Osteoblast (primary cell): ENCODE measurements around the gene PITPNC1. TPM values are rescaled to one million over a fixed set of nuclear protein-coding genes. Genes with fewer than 3 reads are reported as not detected.
A peak's percentile ranks its signal among the peaks of the same experiment; 100 is the strongest.
"Not testable (repeated sequence)": the region's sequence is repeated elsewhere in the genome, so short reads cannot be mapped to it uniquely, and the experiment has no call there.

Experiments
- DNase-seq: peaks from one replicate; pipeline ENCODE4 v3.0.0; 2011; ENCODE audit warnings: low spot score, mixed read lengths; ENCODE audit not compliant: insufficient read length; ENCODE audit errors: missing footprints
- H2AFZ ChIP-seq: 2 replicates; pipeline ENCODE4 v1.6.0; 2011; ENCODE audit warnings: mild to moderate bottlenecking, low read length
- H3K27ac ChIP-seq: 2 replicates; pipeline ENCODE4 v1.5.1; 2011; ENCODE audit warnings: mild to moderate bottlenecking, low read depth, low read length, moderate library complexity
- H3K27me3 ChIP-seq: 2 replicates; pipeline ENCODE4 v1.6.0; 2012; ENCODE audit warnings: mild to moderate bottlenecking, control low read depth, inconsistent platforms, low read length, moderate library complexity; ENCODE audit not compliant: insufficient read depth
- H3K36me3 ChIP-seq: 2 replicates; pipeline ENCODE4 v1.5.1; 2011; ENCODE audit warnings: mild to moderate bottlenecking, low read length, control low read depth, moderate library complexity; ENCODE audit not compliant: insufficient read depth
- H3K4me1 ChIP-seq: 2 replicates; pipeline ENCODE4 v1.5.1; 2011; ENCODE audit warnings: mild to moderate bottlenecking, low read length, control low read depth, moderate library complexity; ENCODE audit not compliant: insufficient read depth
- H3K4me2 ChIP-seq: 2 replicates; pipeline ENCODE4 v1.6.0; 2011; ENCODE audit warnings: mild to moderate bottlenecking, low read length; ENCODE audit not compliant: insufficient read depth
- H3K4me3 ChIP-seq: fragments of 200-600 bp; sonication (generic); 3 replicates; pipeline ENCODE4 v1.5.1; 2012; ENCODE audit warnings: mild to moderate bottlenecking, low read length, inconsistent platforms; ENCODE audit not compliant: insufficient read depth
- H3K79me2 ChIP-seq: 2 replicates; pipeline ENCODE4 v1.6.0; 2012; ENCODE audit warnings: mild to moderate bottlenecking, low read length, control low read depth, inconsistent platforms; ENCODE audit not compliant: insufficient read depth
- H3K9me3 ChIP-seq: 2 replicates; pipeline ENCODE4 v1.5.1; 2011; ENCODE audit warnings: low read depth, low read length, control low read depth
- H4K20me1 ChIP-seq: 2 replicates; pipeline ENCODE4 v1.6.0; 2012; ENCODE audit warnings: mild to moderate bottlenecking, low read length, control low read depth; ENCODE audit not compliant: insufficient read depth
- CTCF ChIP-seq: IDR thresholded peaks from 2 replicates; pipeline ENCODE4 v1.5.1; 2011; ENCODE audit warnings: mild to moderate bottlenecking, low read depth, low read length, moderate library complexity; ENCODE audit errors: extremely low read depth
- total RNA-seq: library from RNA; depleted of rRNA; stranded (reverse); fragments of >200 nt; gene quantifications from 2 replicates; pipeline ENCODE4 v1.2.3, GENCODE V29; 2012

PITPNC1 gene
- total RNA-seq, 1 donor, result 6.2 TPM

- Histone ChIP-seq H3K36me3 (no peaks in the 10 kb centered on the region), H4K20me1 (no peaks in the 10 kb centered on the region), H3K27me3 (no peaks in the 10 kb centered on the region), H3K4me3 (no peak overlapping the region), H3K27ac (no peak overlapping the region), H3K9me3 (no peaks in the 10 kb centered on the region), H2AFZ (peak overlapping the region; percentile 41), H3K79me2 (peaks cover 10% of the 10 kb centered on the region), H3K4me2 (no peak overlapping the region), H3K4me1 (no peaks in the 10 kb centered on the region)
- TF ChIP-seq CTCF, result no peak
- DNase-seq, result no peak
These were observed 38.2 kb downstream of the PITPNC1 start for GRCh38 chr17:67415291-67415690.

- peaks cover 13% of the 10 kb centered on the region for H3K4me1 ChIP-seq
- no peaks in the 10 kb centered on the region for H4K20me1 ChIP-seq
- TF ChIP-seq CTCF, result no peak
- no peak overlapping the region for H3K27ac ChIP-seq
- H3K9me3 ChIP-seq, result no peaks in the 10 kb centered on the region
- H3K27me3 ChIP-seq, result no peaks in the 10 kb centered on the region
- no peak overlapping the region for H3K4me3 ChIP-seq
- H2AFZ ChIP-seq, result no peak overlapping the region
- no peak for DNase-seq
- H3K79me2 ChIP-seq, result peaks cover 5% of the 10 kb centered on the region
- no peaks in the 10 kb centered on the region for H3K36me3 ChIP-seq
- H3K4me2 ChIP-seq, result no peak overlapping the region
These were observed 40.4 kb downstream of the PITPNC1 start for GRCh38 chr17:67417507-67417906.

GRCh38 chr17:67420994-67421393 lies 43.9 kb downstream of the PITPNC1 start:
- no peaks in the 10 kb centered on the region for H3K36me3 ChIP-seq
- no peak overlapping the region for H3K4me3 ChIP-seq
- no peaks in the 10 kb centered on the region for H3K27me3 ChIP-seq
- H4K20me1 ChIP-seq, result no peaks in the 10 kb centered on the region
- no peak overlapping the region for H2AFZ ChIP-seq
- peaks cover 14% of the 10 kb centered on the region for H3K4me1 ChIP-seq
- no peak overlapping the region for H3K27ac ChIP-seq
- TF ChIP-seq CTCF, result no peak
- H3K4me2 ChIP-seq, result no peak overlapping the region
- peaks cover 6% of the 10 kb centered on the region for H3K79me2 ChIP-seq
- DNase-seq, result no peak
- H3K9me3 ChIP-seq, result no peaks in the 10 kb centered on the region

GRCh38 chr17:67421869-67422273 lies 44.8 kb downstream of the PITPNC1 start:
- H3K4me2 ChIP-seq, result no peak overlapping the region
- H3K27ac ChIP-seq, result peak overlapping the region; percentile 63
- TF ChIP-seq CTCF, result no peak
- no peaks in the 10 kb centered on the region for H4K20me1 ChIP-seq
- DNase-seq, result peak; percentile 88
- no peak overlapping the region for H3K4me3 ChIP-seq
- H3K27me3 ChIP-seq, result no peaks in the 10 kb centered on the region
- H3K79me2 ChIP-seq, result peaks cover 4% of the 10 kb centered on the region
- H3K4me1 ChIP-seq, result peaks cover 14% of the 10 kb centered on the region
- H3K36me3 ChIP-seq, result no peaks in the 10 kb centered on the region
- H2AFZ ChIP-seq, result no peak overlapping the region
- H3K9me3 ChIP-seq, result no peaks in the 10 kb centered on the region

GRCh38 chr17:67422296-67422695 lies 45.2 kb downstream of the PITPNC1 start:
- DNase-seq, H3K79me2 ChIP-seq: not testable (repeated sequence)
- peak overlapping the region; percentile 53 for H3K27ac ChIP-seq

More at GRCh38 chr17:67422296-67422695, 45.2 kb downstream of the PITPNC1 start:
- H3K36me3 ChIP-seq, H3K9me3 ChIP-seq, H3K27me3 ChIP-seq, H3K4me3 ChIP-seq, H3K4me2 ChIP-seq, H4K20me1 ChIP-seq, H2AFZ ChIP-seq: not testable (repeated sequence)
- peaks cover 14% of the 10 kb centered on the region for H3K4me1 ChIP-seq
